Measurements from ENCODE around the gene TEAD1.

- TF ChIP-seq ATF3 (IDR thresholded peaks at IDR 0.05; ENCODE audit: borderline replicate concordance, extremely low read depth, low read depth, low read length) (no peak), CEBPB (IDR thresholded peaks at IDR 0.05; ENCODE audit: borderline replicate concordance in 1 of 2, low read depth in 2 of 2, low read length in 2 of 2) (no peak), EZH2 (IDR thresholded peaks at IDR 0.05; ENCODE audit: borderline replicate concordance, control insufficient read depth, low read depth, low read length) (no peak), JUND (IDR thresholded peaks at IDR 0.05; ENCODE audit: low read depth, low read length) (no peak), TCF3 (IDR thresholded peaks at IDR 0.05; ENCODE audit: borderline replicate concordance, insufficient read depth, low read depth, low read length) (no peak), SRF (IDR thresholded peaks at IDR 0.05; ENCODE audit: low read depth in 2 of 2, low read length in 2 of 2) (no peak)
Observed at GRCh38 chr11:12865863-12866595, 191.8 kb downstream of the TEAD1 start.
